A549 treated with AZD9567 at 1 μM for 4 hours (cell line): Measurements from ENCODE around the gene FAM72D. TPM values are rescaled to one million over a fixed set of nuclear protein-coding genes. Genes with fewer than 3 reads are reported as not detected.

Source experiments
- total RNA-seq: library from RNA; stranded (reverse); fragments of 200-300 nt; extraction: Qiagen RNA extraction; gene quantifications from 5 replicates; pipeline ENCODE4 v1.2.3, GENCODE V29; 2022; ENCODE audit not compliant: insufficient read depth

Gene FAM72D
- total RNA-seq, result 3.0 to 7.0 TPM (median 5.4 TPM) in 5 replicates

DNA sequence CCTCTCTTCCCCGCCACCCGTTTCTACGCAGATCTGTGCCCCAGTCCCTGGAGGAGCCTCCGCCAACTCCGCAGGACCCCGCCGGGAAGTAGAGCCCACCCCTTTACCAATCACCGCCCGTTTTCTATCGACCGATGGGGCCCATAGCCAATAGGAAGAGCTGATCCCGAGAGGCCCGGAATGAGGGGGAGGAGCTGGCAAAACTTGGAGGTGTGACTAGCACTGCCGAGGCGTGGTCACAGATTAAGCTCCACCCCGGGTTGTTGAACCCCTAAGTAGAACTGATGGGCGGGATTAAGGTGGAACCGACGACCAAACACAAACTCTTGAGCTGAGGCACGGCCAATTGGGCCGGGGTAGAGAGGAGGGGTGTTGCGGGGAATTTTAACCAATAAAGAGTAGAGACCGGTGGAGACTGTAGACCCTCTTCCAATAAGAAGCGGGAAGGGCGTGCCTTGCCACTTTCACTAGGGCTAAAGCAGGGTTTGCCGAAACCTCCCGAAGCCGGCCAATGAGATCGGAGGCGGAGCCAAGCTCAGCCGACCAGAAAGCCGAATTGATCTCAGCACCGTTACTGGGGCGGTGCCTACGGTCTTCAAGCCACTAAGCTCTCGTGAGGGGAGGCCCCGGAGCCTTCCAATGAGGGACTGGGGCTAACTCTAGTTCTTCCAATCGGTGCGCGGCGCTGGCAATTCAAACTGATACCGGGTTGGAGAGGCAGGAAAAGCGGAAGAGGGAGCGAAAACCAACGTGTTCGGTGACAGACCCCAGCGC lies at the start of gene FAM72D, which contains the start of gene SRGAP2B:
Gene FAM72D (plus strand): TSS at position 691 of the 774 bp plus-strand sequence. CDS start 874 bp downstream, outside the sequence.
Gene SRGAP2B (minus strand): TSS at position 45 of the 774 bp plus-strand sequence. CDS start 2,427 bp downstream, outside the sequence.

Other genes with a start within 250 kb of the FAM72D start
- gene SRGAP2B, start 646 bp upstream of the FAM72D start, total RNA-seq, result 18.9 to 21.0 TPM (median 20.6 TPM) in 5 replicates
- gene PPIAL4D, start 146.2 kb downstream of the FAM72D start, total RNA-seq, result not detected in 5 replicates